Nephron (organoid): ENCODE results near the gene SIGLEC14.
"Not testable (repeated sequence)": the region's sequence is repeated elsewhere in the genome, so short reads cannot be mapped to it uniquely, and the experiment has no call there.

Source experiments
- H3K27ac Mint-ChIP-seq, 3 experiments: 2 replicates each; pipeline ENCODE4 v1.8.0; 2020; ENCODE audit warnings: mixed read lengths in 3 of 3, mild to moderate bottlenecking in 2 of 3, moderate library complexity in 1 of 3
- H3K27me3 Mint-ChIP-seq: 2 replicates; pipeline ENCODE4 v1.8.0; 2021; ENCODE audit warnings: low read depth, mild to moderate bottlenecking, moderate library complexity, mixed read lengths
- H3K36me3 Mint-ChIP-seq: 2 replicates; pipeline ENCODE4 v1.8.0; 2020; ENCODE audit warnings: low read depth, mixed read lengths
- H3K4me1 Mint-ChIP-seq: 2 replicates; pipeline ENCODE4 v1.8.0; 2020; ENCODE audit warnings: mixed read lengths
- H3K4me3 Mint-ChIP-seq, 3 experiments: 2 replicates each; pipeline ENCODE4 v1.8.0; 2020; ENCODE audit warnings: mild to moderate bottlenecking in 3 of 3, mixed read lengths in 3 of 3, moderate library complexity in 2 of 3
- H3K9me3 Mint-ChIP-seq: 2 replicates; pipeline ENCODE4 v1.8.0; 2020; ENCODE audit warnings: mixed read lengths
- TF ChIP-seq, protein P1 (sequence below), 3 experiments: fragments of 200-600 bp; sonication (generic); IDR thresholded peaks; one replicate each; pipeline ENCODE4 v1.5.0; 2021; ENCODE audit warnings: antibody characterized with exemption in 3 of 3; ENCODE audit not compliant: unreplicated experiment in 3 of 3

The SIGLEC14 gene

DNA sequence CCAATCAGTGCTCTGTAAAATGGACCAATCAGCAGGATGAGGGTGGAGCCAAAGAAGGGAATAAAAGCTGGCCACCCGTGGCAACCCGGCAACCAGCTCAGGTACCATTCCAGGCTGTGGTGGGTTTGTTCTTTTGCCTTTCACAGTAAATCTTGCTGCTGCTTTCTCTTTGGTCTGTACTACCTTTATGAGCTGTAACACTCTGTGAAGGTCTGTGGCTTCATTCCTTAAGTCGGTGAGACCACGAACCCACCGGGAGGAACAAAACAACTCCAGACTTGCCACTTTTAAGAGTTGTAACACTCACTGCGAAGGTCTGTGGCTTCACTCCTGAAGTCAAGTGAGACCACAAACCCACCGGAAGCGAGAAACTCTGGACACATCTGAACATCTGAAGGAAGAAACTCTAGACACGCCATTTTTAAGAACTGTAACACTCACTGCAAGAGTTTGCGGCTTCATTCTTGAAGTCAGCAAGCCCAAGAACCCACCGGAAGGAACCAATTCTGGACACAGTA, 30.0 kb upstream of the SIGLEC14 start:
- peaks cover 5% of the 10 kb centered on the region for H3K4me1 Mint-ChIP-seq
- no peaks in the 10 kb centered on the region for H3K9me3 Mint-ChIP-seq
- TF ChIP-seq, protein P1, sequence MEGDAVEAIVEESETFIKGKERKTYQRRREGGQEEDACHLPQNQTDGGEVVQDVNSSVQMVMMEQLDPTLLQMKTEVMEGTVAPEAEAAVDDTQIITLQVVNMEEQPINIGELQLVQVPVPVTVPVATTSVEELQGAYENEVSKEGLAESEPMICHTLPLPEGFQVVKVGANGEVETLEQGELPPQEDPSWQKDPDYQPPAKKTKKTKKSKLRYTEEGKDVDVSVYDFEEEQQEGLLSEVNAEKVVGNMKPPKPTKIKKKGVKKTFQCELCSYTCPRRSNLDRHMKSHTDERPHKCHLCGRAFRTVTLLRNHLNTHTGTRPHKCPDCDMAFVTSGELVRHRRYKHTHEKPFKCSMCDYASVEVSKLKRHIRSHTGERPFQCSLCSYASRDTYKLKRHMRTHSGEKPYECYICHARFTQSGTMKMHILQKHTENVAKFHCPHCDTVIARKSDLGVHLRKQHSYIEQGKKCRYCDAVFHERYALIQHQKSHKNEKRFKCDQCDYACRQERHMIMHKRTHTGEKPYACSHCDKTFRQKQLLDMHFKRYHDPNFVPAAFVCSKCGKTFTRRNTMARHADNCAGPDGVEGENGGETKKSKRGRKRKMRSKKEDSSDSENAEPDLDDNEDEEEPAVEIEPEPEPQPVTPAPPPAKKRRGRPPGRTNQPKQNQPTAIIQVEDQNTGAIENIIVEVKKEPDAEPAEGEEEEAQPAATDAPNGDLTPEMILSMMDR (IDR thresholded peaks at IDR 0.05; ENCODE audit: unreplicated experiment in 3 of 3), result no peak
- H3K4me3 Mint-ChIP-seq, result no peak overlapping the region
- peaks cover 11% of the 10 kb centered on the region for H3K27me3 Mint-ChIP-seq
- H3K27ac Mint-ChIP-seq, result no peak overlapping the region
- H3K36me3 Mint-ChIP-seq, result no peaks in the 10 kb centered on the region

DNA sequence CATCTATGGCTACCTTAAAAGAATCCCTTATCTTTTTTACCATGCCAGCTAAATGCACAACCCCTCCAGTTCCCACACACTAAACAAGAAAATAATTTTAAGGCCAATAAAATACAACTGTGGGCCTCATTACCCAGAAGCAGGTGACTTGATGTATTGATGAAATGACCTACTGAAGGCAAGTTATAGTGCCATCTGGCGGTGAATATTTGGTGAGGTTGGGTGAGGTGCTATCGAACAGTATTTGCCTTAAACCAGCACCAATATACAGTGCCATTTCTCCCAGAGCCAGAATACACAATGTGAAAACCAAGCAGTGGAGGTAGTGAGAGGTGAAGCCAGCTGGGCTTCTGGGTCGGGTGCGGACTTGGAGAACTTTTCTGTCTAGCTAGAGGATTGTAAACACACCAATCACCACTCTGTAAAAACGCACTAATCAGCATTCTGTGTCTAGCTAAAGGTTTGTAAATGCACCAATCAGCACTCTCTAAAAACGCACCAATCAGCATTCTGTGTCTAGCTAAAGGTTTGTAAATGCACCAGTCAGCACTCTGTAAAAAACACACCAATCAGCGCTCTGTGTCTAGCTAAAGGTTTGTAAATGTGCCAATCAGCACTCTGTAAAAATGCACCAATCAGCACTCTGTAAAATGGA, 29.4 kb upstream of the SIGLEC14 start:
- H3K4me1 Mint-ChIP-seq, H3K36me3 Mint-ChIP-seq, H3K4me3 Mint-ChIP-seq, H3K27ac Mint-ChIP-seq, H3K9me3 Mint-ChIP-seq: not testable (repeated sequence)
- H3K27me3 Mint-ChIP-seq, result peaks cover 11% of the 10 kb centered on the region

DNA sequence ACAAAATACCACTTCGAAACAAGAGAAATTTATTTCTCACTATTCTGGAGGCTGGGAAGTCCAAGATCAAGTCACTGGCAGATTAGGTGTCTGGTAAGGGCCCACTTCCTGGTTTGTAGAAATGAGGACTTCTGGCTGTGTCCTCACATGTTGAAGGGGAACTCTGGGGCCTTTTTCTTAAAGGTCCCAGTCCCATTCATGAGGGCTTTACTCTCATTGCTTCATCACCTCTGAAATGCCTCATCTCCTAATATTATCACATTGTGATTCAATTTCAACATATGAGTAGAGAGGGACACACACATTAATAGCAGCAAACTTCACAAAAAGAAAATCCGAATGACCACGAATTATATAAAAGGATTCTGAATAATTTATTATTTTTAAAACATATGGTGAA, 21.6 kb upstream of the SIGLEC14 start:
- Mint-ChIP-seq H3K36me3 (no peaks in the 10 kb centered on the region), H3K9me3 (peaks cover 2% of the 10 kb centered on the region), H3K4me3 (no peak overlapping the region), H3K27ac (no peak overlapping the region), H3K27me3 (peaks cover 27% of the 10 kb centered on the region), H3K4me1 (no peaks in the 10 kb centered on the region)
- TF ChIP-seq, protein P1 (IDR thresholded peaks at IDR 0.05; ENCODE audit: unreplicated experiment in 3 of 3), result no peak

DNA sequence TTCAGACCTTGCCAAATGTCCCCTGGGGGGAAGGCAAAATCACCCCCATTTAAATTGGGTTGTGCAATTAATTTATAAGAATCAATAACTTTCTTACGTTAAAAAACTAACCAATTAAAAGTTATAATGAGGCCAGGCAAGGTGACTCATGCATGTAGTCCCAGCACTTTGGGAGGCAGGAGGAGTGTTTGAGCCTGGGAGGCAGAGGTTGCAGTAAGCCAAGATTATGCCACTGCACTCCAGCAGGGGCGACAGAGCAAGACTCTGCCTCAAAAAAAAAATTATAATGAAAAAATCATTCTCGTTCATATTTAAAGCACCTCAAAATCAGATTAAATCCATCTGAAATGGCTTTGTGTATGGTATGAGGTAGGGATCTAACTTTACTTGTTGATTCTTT, 18.4 kb upstream of the SIGLEC14 start:
- Mint-ChIP-seq H3K36me3 (no peaks in the 10 kb centered on the region), H3K27ac (no peak overlapping the region), H3K4me1 (no peaks in the 10 kb centered on the region), H3K27me3 (peaks cover 41% of the 10 kb centered on the region), H3K4me3 (no peak overlapping the region), H3K9me3 (peaks cover 2% of the 10 kb centered on the region)
- TF ChIP-seq, protein P1 (IDR thresholded peaks at IDR 0.05; ENCODE audit: unreplicated experiment in 3 of 3), result no peak

DNA sequence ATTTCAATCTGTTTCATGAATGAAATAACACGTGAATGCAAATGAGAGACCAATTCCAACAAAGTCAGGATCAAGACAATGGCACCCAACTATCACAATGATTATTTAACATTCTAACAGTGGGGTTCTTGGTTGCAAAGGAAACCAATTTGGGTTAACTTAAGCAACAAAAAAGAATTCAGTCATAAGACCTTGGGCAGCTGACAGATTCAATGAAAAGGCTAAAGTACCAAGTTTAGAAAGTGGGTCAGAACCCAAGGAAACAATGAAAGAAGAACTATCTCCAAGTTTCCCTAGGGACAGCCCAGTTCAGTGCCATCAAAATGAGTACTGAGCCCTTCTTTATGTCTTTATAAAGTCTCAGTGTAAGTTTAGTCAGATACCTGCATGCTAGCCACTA, 17.5 kb upstream of the SIGLEC14 start:
- no peak overlapping the region for H3K4me3 Mint-ChIP-seq
- H3K36me3 Mint-ChIP-seq, result no peaks in the 10 kb centered on the region
- no peak overlapping the region for H3K27ac Mint-ChIP-seq
- TF ChIP-seq, protein P1 (IDR thresholded peaks at IDR 0.05; ENCODE audit: unreplicated experiment in 3 of 3), result no peak
- H3K4me1 Mint-ChIP-seq, result no peaks in the 10 kb centered on the region
- H3K27me3 Mint-ChIP-seq, result peaks cover 46% of the 10 kb centered on the region
- H3K9me3 Mint-ChIP-seq, result peaks cover 2% of the 10 kb centered on the region

DNA sequence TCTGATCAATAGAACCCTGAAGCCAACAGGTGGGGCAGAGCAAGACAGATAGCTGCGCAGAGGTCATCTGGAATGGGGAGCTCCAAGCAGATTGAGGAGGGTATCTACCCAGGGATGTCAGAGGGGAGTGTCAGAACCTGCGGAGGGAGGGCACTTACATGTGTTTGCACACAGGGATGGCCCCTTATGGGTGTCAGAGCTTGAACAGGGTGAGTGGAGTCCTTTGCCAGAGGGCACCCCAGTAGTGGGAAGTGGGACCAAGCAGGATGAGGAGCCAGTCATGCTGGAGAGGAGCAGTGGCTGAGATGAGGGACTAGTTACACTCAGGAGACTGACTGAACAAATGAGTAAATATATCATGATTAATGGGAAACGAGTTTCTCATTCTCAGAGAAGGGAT, 17.0 kb upstream of the SIGLEC14 start:
- Mint-ChIP-seq H3K36me3 (no peaks in the 10 kb centered on the region), H3K27ac (no peak overlapping the region), H3K4me1 (no peaks in the 10 kb centered on the region), H3K4me3 (no peak overlapping the region), H3K9me3 (peaks cover 2% of the 10 kb centered on the region), H3K27me3 (peaks cover 50% of the 10 kb centered on the region)
- TF ChIP-seq, protein P1 (IDR thresholded peaks at IDR 0.05; ENCODE audit: unreplicated experiment in 3 of 3), result no peak
